Measurements from ENCODE around the gene PSD4.

Gene PSD4

GRCh38 chr2:113209646-113210171, 35.9 kb downstream of the PSD4 start:
- no peak for DNase-seq

- DNase-seq, result no peak
Measured at GRCh38 chr2:113211226-113212105, 37.7 kb downstream of the PSD4 start.

- no peak for DNase-seq
Measured at GRCh38 chr2:113212245-113213060, 38.7 kb downstream of the PSD4 start.

GRCh38 chr2:113213061-113213930, 39.5 kb downstream of the PSD4 start:
- no peak for DNase-seq

- no peak for DNase-seq
Measured at GRCh38 chr2:113214141-113214540, 40.4 kb downstream of the PSD4 start.

GRCh38 chr2:113215056-113215455, 41.3 kb downstream of the PSD4 start:
- DNase-seq, result no peak

GRCh38 chr2:113216321-113216720, 42.5 kb downstream of the PSD4 start:
- DNase-seq, result no peak

- no peak for DNase-seq
Measured at GRCh38 chr2:113216891-113217454, 43.2 kb downstream of the PSD4 start.

GRCh38 chr2:113217455-113218282, 43.9 kb downstream of the PSD4 start:
- no peak for DNase-seq

- peak; percentile 97 for DNase-seq
Measured at GRCh38 chr2:113218283-113219091, 44.7 kb downstream of the PSD4 start.

GRCh38 chr2:113219092-113219441, 45.3 kb downstream of the PSD4 start:
- no peak for DNase-seq

GRCh38 chr2:113219525-113219888, 45.7 kb downstream of the PSD4 start:
- DNase-seq, result no peak

GRCh38 chr2:113219889-113220641, 46.3 kb downstream of the PSD4 start:
- no peak for DNase-seq

- DNase-seq, result no peak
Measured at GRCh38 chr2:113220970-113221708, 47.4 kb downstream of the PSD4 start.

- no peak for DNase-seq
Measured at GRCh38 chr2:113221846-113222245, 48.1 kb downstream of the PSD4 start.

GRCh38 chr2:113223813-113224212, 50.0 kb downstream of the PSD4 start:
- DNase-seq, result no peak

GRCh38 chr2:113224647-113225236, 51.0 kb downstream of the PSD4 start:
- DNase-seq, result no peak
